SU-DHL-6 (cell line): Measurements from ENCODE around the gene PWP1.

Source experiments
- CTCF ChIP-seq: fragments of 200-600 bp; sonication (generic); IDR thresholded peaks from one replicate; pipeline ENCODE4 v1.5.1; 2017; ENCODE audit warnings: antibody characterized with exemption, mild to moderate bottlenecking, low read length, moderate library complexity; ENCODE audit not compliant: insufficient read depth, poor library complexity, severe bottlenecking
- EZH2phosphoT487 ChIP-seq: fragments of 200-600 bp; sonication (generic), shearing (Covaris generic); conservative IDR thresholded peaks from 2 replicates; pipeline ENCODE4 v1.6.1; 2018; ENCODE audit warnings: mild to moderate bottlenecking, antibody characterized with exemption, low read length, moderate library complexity, mixed read lengths

DNA sequence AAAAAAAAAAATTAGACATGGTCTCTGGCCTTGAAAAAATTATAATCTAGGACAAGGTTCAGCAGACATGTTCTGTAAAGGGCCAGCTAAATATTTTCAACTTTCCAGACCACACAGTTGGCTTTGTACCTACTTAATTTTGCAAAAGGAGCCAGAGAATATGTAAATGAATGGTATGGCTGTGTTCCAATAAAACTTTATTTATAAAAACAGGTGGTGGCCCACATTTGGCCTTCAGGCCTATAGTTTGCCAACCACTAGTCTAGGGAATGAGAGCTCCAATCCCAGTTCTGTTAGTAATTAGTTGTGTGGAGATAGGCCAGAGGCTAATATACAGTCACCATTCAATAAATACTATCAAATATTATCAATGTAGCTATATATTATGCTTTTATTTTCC is 29.3 kb upstream of the PWP1 start:
- TF ChIP-seq CTCF (no peak), EZH2phosphoT487 (no peak)
